ENCODE data around the gene RFPL4A.
"Not testable (repeated sequence)": the region's sequence is repeated elsewhere in the genome, so short reads cannot be mapped to it uniquely, and the experiment has no call there.

Gene RFPL4A

DNA sequence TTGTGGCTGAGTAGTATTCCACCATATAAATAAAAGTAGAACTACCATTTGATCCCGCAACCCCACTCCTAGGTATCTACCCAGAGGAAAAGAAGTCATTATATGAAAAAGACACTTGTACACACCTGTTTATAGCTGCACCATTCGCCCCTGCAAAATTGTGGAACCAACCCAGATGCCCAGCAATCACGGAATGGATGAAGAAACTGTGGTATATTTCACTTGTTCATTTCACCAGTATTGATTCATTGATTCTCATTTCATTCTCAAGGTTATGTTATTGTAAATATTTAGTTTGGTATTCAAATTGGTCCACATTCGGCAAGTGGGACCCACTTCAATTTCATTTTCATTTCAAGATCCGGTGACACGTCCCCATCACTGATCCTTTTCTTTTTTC is 8.2 kb upstream of the RFPL4A start:
- Histone ChIP-seq H3K9me3 (ENCODE audit: insufficient read depth, low read depth, low read length) (peaks cover 93% of the 10 kb centered on the region), H3K4me1 (ENCODE audit: insufficient read depth, low read length) (no peaks in the 10 kb centered on the region), H3K27me3 (ENCODE audit: insufficient read depth, low read length) (no peaks in the 10 kb centered on the region), H3K9ac (ENCODE audit: low read depth, low read length) (no peak overlapping the region), H3K4me3 (ENCODE audit: low read length) (no peak overlapping the region), H3K36me3 (ENCODE audit: insufficient read depth, low read length) (no peaks in the 10 kb centered on the region), H3K27ac (ENCODE audit: low read depth, low read length) (no peak overlapping the region)
- 80% methylated on average over 6 of the region's 6 CpGs for WGBS

DNA sequence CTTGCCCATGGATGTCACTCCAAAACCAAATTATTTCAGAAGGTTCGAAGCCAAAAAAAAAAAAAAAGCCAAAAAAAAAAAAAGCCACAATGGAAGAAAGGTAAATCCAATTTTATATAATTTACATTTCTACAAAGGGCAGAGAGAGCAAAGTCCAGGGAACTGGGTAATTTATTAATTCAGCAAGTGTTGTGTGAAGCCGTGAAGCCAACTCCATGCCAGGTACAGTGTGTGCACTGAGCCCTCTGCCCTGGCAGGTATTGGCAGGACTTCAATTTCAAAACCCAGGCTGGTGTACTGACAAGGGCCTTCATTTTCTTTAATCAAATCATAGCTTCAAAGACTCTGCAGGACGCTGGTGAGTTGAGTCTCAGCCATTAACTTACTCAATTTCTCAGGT is 5.5 kb upstream of the RFPL4A start:
- Histone ChIP-seq H3K4me1 (ENCODE audit: insufficient read depth, low read length) (no peaks in the 10 kb centered on the region), H3K27ac (ENCODE audit: low read depth, low read length) (no peak overlapping the region), H3K9me3 (ENCODE audit: insufficient read depth, low read depth, low read length) (peaks cover 85% of the 10 kb centered on the region), H3K4me3 (ENCODE audit: low read length) (no peak overlapping the region), H3K36me3 (ENCODE audit: insufficient read depth, low read length) (no peaks in the 10 kb centered on the region), H3K27me3 (ENCODE audit: insufficient read depth, low read length) (no peaks in the 10 kb centered on the region), H3K9ac (ENCODE audit: low read depth, low read length) (no peak overlapping the region)
- 54% methylated on average over 2 of the region's 3 CpGs for WGBS

DNA sequence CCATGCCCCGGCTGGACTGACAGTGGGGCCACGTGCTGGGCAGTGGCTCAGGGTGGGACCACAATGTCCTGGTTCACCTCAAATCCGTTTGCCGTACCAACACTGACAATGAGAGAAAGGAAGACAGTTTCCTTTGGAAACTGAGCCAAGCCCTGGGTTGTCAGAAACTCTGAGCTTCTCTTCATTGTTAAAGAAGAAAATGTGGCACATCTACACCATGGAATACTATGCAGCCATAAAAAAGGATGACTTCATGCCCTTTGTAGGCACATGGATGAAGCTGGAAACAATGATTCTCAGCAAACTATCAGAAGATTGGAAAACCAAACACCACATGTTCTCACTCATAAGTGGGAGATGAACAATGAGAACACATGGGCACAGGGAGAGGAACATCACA is 2.1 kb upstream of the RFPL4A start:
- H3K4me3 ChIP-seq (ENCODE audit: low read length); H3K27ac ChIP-seq (ENCODE audit: low read depth, low read length); H3K9ac ChIP-seq (ENCODE audit: low read depth, low read length); H3K27me3 ChIP-seq (ENCODE audit: insufficient read depth, low read length); H3K36me3 ChIP-seq (ENCODE audit: insufficient read depth, low read length); H3K4me1 ChIP-seq (ENCODE audit: insufficient read depth, low read length): not testable (repeated sequence)
- H3K9me3 ChIP-seq (ENCODE audit: insufficient read depth, low read depth, low read length), result peaks cover 79% of the 10 kb centered on the region
- 67% methylated on average over 4 of the region's 4 CpGs for WGBS

DNA sequence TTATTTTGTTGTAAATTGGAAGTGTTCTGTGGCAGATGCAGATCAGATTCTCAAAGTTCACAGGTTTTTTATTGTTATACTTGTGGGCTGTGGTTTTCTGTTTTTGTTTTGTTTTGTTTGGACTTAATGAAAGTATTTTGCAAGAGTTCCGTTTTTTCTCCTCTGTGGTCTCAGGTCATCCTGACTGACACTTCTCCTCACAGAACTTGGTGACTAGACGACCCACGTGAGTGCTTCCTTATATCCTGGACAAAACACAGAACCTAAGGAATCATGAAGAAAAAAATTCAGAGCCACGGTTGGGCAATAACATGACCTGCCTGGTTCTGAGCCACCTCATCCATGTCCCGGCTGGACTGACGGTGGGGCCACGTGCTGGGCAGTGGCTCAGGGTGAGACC is 7.6 kb downstream of the RFPL4A start:
- Histone ChIP-seq H3K4me1 (ENCODE audit: insufficient read depth, low read length) (no peaks in the 10 kb centered on the region), H3K9me3 (ENCODE audit: insufficient read depth, low read depth, low read length) (peaks cover 56% of the 10 kb centered on the region), H3K36me3 (ENCODE audit: insufficient read depth, low read length) (no peaks in the 10 kb centered on the region), H3K9ac (ENCODE audit: low read depth, low read length) (no peak overlapping the region), H3K27ac (ENCODE audit: low read depth, low read length) (no peak overlapping the region), H3K27me3 (ENCODE audit: insufficient read depth, low read length) (no peaks in the 10 kb centered on the region), H3K4me3 (ENCODE audit: low read length) (no peak overlapping the region)
- WGBS, result 68% methylated on average over 7 of the region's 7 CpGs

DNA sequence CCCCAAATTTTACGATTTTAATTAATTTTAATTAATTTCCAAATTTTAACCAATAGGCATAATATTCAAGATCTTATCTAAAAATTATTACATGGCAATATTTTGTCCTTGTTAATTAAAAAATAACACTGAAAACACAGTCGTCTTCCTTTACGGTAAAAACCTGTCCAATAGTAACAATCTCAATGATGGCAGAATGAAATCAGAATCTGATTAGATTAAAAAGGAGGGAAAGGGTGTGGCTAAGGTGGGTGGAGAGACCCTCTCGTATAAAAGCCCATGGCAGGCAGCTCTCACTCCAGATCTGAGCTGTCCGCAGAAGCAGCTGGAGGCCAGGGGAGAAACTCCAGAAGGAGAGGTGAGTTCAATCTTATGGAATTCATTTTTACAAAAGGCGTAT is 9.9 kb downstream of the RFPL4A start, which contains the start of gene RFPL4AL1:
RFPL4AL1 (plus strand) TSS at position 301 of the 400 bp plus-strand sequence. CDS start 2,687 bp downstream, outside the sequence.
- not testable (repeated sequence) for H3K9ac ChIP-seq (ENCODE audit: low read depth, low read length); H3K27me3 ChIP-seq (ENCODE audit: insufficient read depth, low read length); H3K4me3 ChIP-seq (ENCODE audit: low read length); H3K4me1 ChIP-seq (ENCODE audit: insufficient read depth, low read length); H3K27ac ChIP-seq (ENCODE audit: low read depth, low read length); H3K36me3 ChIP-seq (ENCODE audit: insufficient read depth, low read length)
- H3K9me3 ChIP-seq (ENCODE audit: insufficient read depth, low read depth, low read length), result peaks cover 55% of the 10 kb centered on the region
- 83% methylated on average over 3 of the region's 6 CpGs for WGBS

DNA sequence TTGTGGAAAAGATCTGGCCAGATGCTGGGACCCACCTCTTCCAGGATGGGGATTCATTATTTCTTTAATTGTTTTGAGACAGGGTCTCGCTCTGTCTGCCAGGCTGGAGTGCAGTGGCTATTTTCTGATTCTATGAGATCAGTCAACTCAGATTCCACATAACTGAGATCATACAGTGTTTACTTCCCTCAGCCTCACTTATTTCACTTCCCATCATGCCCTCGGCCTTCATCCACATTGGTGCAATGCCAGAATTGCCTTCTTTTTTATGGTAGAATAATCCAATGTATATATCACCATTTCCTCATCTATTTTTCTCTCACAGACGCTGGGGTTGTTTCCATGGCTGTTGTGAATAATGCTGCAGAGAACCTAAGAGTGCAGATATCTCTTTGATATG is 10.7 kb downstream of the RFPL4A start:
- H3K27me3 ChIP-seq (ENCODE audit: insufficient read depth, low read length); H3K4me1 ChIP-seq (ENCODE audit: insufficient read depth, low read length); H3K36me3 ChIP-seq (ENCODE audit: insufficient read depth, low read length); H3K4me3 ChIP-seq (ENCODE audit: low read length); H3K9ac ChIP-seq (ENCODE audit: low read depth, low read length); H3K27ac ChIP-seq (ENCODE audit: low read depth, low read length): not testable (repeated sequence)
- WGBS, result 20% methylated on average over 1 of the region's 3 CpGs
- H3K9me3 ChIP-seq (ENCODE audit: insufficient read depth, low read depth, low read length), result peaks cover 53% of the 10 kb centered on the region

DNA sequence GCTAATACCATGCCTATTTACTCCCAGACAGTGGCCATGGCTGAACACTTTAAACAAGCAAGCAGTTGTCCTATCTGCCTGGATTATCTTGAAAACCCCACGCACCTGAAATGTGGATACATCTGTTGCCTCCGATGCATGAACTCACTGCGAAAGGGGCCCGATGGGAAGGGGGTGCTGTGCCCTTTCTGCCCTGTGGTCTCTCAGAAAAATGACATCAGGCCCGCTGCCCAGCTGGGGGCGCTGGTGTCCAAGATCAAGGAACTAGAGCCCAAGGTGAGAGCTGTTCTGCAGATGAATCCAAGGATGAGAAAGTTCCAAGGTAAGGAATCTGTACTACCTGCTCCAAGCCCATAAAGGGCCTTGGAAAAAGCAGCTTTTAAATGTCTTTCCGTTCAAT is 18.6 kb downstream of the RFPL4A start:
- H3K27me3 ChIP-seq (ENCODE audit: insufficient read depth, low read length), result no peaks in the 10 kb centered on the region

DNA sequence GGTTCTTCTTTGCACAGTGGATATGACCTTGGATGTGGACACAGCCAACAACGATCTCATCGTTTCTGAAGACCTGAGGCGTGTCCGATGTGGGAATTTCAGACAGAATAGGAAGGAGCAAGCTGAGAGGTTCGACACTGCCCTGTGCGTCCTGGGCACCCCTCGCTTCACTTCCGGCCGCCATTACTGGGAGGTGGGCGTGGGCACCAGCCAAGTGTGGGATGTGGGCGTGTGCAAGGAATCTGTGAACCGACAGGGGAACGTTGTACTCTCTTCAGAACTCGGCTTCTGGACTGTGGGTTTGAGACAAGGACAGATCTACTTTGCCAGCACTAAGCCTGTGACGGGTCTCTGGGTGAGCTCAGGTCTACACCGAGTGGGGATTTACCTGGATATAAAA is 19.4 kb downstream of the RFPL4A start:
- H3K36me3 ChIP-seq (ENCODE audit: insufficient read depth, low read length), result no peaks in the 10 kb centered on the region
- WGBS, result 83% methylated on average over 16 of the region's 16 CpGs
- H3K4me1 ChIP-seq (ENCODE audit: insufficient read depth, low read length), result no peaks in the 10 kb centered on the region
- H3K27ac ChIP-seq (ENCODE audit: low read depth, low read length), result no peak overlapping the region
- H3K9me3 ChIP-seq (ENCODE audit: insufficient read depth, low read depth, low read length), result peaks cover 79% of the 10 kb centered on the region
- no peak overlapping the region for H3K9ac ChIP-seq (ENCODE audit: low read depth, low read length)
- H3K4me3 ChIP-seq (ENCODE audit: low read length), result no peak overlapping the region
- no peaks in the 10 kb centered on the region for H3K27me3 ChIP-seq (ENCODE audit: insufficient read depth, low read length)

More for the DNA sequence above, 18.6 kb downstream of the RFPL4A start:
- WGBS, result 72% methylated on average over 7 of the region's 7 CpGs
- H3K9ac ChIP-seq (ENCODE audit: low read depth, low read length), result no peak overlapping the region
- no peak overlapping the region for H3K4me3 ChIP-seq (ENCODE audit: low read length)
- no peaks in the 10 kb centered on the region for H3K36me3 ChIP-seq (ENCODE audit: insufficient read depth, low read length)
- H3K9me3 ChIP-seq (ENCODE audit: insufficient read depth, low read depth, low read length), result peaks cover 71% of the 10 kb centered on the region
- H3K27ac ChIP-seq (ENCODE audit: low read depth, low read length), result no peak overlapping the region
- H3K4me1 ChIP-seq (ENCODE audit: insufficient read depth, low read length), result no peaks in the 10 kb centered on the region

DNA sequence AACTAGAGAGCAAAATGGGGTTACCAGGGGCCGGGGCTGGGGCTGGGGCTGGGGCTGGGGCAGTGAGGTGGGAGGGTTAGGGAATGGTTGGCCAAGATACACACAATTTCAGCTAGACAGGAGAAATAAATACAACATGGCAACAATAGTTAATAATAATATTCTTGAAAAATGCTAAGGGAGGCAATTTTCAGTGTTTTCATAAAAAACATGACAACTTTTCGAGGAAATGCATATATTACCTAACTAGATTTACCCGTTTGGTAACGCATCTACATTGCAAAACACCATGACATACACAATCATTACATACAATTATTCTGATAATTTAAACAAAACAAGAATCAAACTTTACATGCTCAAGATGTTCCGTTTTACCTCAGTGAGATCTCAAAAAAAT is 22.2 kb downstream of the RFPL4A start:
- H3K4me3 ChIP-seq (ENCODE audit: low read length), result no peak overlapping the region
- 77% methylated on average over 4 of the region's 5 CpGs for WGBS
- no peaks in the 10 kb centered on the region for H3K27me3 ChIP-seq (ENCODE audit: insufficient read depth, low read length)
- no peaks in the 10 kb centered on the region for H3K36me3 ChIP-seq (ENCODE audit: insufficient read depth, low read length)
- H3K4me1 ChIP-seq (ENCODE audit: insufficient read depth, low read length), result no peaks in the 10 kb centered on the region
- no peak overlapping the region for H3K9ac ChIP-seq (ENCODE audit: low read depth, low read length)
- peaks cover 90% of the 10 kb centered on the region for H3K9me3 ChIP-seq (ENCODE audit: insufficient read depth, low read depth, low read length)
- H3K27ac ChIP-seq (ENCODE audit: low read depth, low read length), result no peak overlapping the region

DNA sequence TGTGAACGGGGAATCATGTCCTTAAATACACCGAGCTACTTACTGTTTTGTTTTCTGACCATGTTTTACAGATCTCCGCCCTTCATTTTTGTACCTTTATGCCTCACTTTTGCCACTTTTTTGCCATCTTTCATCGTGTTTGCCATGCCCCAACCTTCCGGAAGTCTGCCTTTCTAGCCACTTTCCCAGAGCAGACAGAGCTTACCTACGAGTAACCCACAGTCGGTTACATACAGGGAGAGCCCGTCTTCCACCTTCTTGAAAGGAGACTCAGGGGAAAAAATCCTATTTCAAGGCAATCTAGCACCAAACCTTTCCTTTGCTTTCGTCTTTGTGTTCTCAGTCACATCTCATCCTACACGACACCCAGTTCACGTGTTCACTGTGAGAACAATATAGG is 36.1 kb downstream of the RFPL4A start:
- Histone ChIP-seq H3K9ac (ENCODE audit: low read depth, low read length) (no peak overlapping the region), H3K27ac (ENCODE audit: low read depth, low read length) (no peak overlapping the region), H3K9me3 (ENCODE audit: insufficient read depth, low read depth, low read length) (peaks cover 87% of the 10 kb centered on the region), H3K27me3 (ENCODE audit: insufficient read depth, low read length) (no peaks in the 10 kb centered on the region), H3K4me1 (ENCODE audit: insufficient read depth, low read length) (no peaks in the 10 kb centered on the region), H3K4me3 (ENCODE audit: low read length) (no peak overlapping the region), H3K36me3 (ENCODE audit: insufficient read depth, low read length) (no peaks in the 10 kb centered on the region)
- 81% methylated on average over 11 of the region's 11 CpGs for WGBS

DNA sequence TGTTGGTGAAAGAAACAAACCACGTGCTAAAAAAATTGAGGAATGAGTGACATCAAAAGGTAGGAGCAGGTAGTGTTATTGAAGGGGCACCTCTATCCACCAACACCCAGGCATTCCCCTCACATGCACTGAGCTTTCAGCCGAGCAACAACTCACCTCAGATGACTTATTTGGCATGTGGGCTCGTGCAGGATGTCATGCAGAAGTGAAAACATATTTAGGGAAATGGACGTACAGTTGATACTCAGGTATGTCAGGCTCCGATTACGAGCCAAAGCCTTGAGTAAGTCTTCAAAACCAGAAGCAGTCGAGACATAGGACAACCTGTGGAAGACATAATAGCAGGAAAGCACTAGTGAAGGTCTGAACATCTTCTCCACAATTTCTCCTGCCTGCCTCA is 42.5 kb downstream of the RFPL4A start:
- H3K9ac ChIP-seq (ENCODE audit: low read depth, low read length), result no peak overlapping the region
- 62% methylated on average over 7 of the region's 7 CpGs for WGBS
- H3K27me3 ChIP-seq (ENCODE audit: insufficient read depth, low read length), result no peaks in the 10 kb centered on the region
- H3K4me3 ChIP-seq (ENCODE audit: low read length), result no peak overlapping the region
- H3K9me3 ChIP-seq (ENCODE audit: insufficient read depth, low read depth, low read length), result peaks cover 90% of the 10 kb centered on the region
- H3K4me1 ChIP-seq (ENCODE audit: insufficient read depth, low read length), result no peaks in the 10 kb centered on the region
- no peaks in the 10 kb centered on the region for H3K36me3 ChIP-seq (ENCODE audit: insufficient read depth, low read length)
- H3K27ac ChIP-seq (ENCODE audit: low read depth, low read length), result no peak overlapping the region

DNA sequence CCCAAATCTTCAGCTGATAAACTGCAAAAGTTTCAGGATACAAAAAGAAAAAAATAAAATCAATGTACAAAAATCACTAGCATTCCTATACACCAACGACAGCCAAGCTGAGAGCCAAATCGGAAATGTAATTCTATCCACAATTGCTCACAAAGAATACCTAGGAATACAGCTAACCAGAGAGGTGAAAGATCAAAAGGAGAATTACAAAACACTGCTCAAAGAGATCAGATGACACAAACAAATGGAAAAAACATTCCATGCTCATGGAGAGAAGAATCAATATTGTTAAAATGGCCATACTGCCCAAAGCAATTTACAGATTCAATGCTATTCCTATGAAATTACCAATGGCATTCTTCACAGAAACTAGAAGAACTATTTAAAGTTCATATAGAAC is 43.4 kb downstream of the RFPL4A start:
- 91% methylated on average over 2 of the region's 2 CpGs for WGBS
- Histone ChIP-seq H3K27me3 (ENCODE audit: insufficient read depth, low read length) (no peaks in the 10 kb centered on the region), H3K4me3 (ENCODE audit: low read length) (no peak overlapping the region), H3K4me1 (ENCODE audit: insufficient read depth, low read length) (no peaks in the 10 kb centered on the region), H3K27ac (ENCODE audit: low read depth, low read length) (no peak overlapping the region), H3K36me3 (ENCODE audit: insufficient read depth, low read length) (no peaks in the 10 kb centered on the region), H3K9ac (ENCODE audit: low read depth, low read length) (no peak overlapping the region), H3K9me3 (ENCODE audit: insufficient read depth, low read depth, low read length) (peaks cover 92% of the 10 kb centered on the region)
